ENCODE results near the gene HOXC9.

Gene HOXC9

GRCh38 chr12:53956251-53956887 lies 43.6 kb upstream of the HOXC9 start:
- peaks cover 99% of the 10 kb centered on the region for H3K27me3 ChIP-seq (ENCODE audit: insufficient read depth, low read length)
- H3K4me3 ChIP-seq (ENCODE audit: low read length), result no peak overlapping the region
- H3K36me3 ChIP-seq (ENCODE audit: insufficient read depth, low read length), result no peaks in the 10 kb centered on the region
- H3K9me3 ChIP-seq (ENCODE audit: low read length), result peaks cover 4% of the 10 kb centered on the region
- no peak overlapping the region for H2AFZ ChIP-seq (ENCODE audit: low read depth, low read length)
- H3K4me1 ChIP-seq (ENCODE audit: insufficient read depth, low read length), result no peaks in the 10 kb centered on the region

GRCh38 chr12:53956914-53957536 lies 42.9 kb upstream of the HOXC9 start:
- H3K4me1 ChIP-seq (ENCODE audit: insufficient read depth, low read length), result no peaks in the 10 kb centered on the region
- H3K36me3 ChIP-seq (ENCODE audit: insufficient read depth, low read length), result no peaks in the 10 kb centered on the region
- peaks cover 99% of the 10 kb centered on the region for H3K27me3 ChIP-seq (ENCODE audit: insufficient read depth, low read length)
- H3K9me3 ChIP-seq (ENCODE audit: low read length), result peaks cover 4% of the 10 kb centered on the region
- no peak overlapping the region for H2AFZ ChIP-seq (ENCODE audit: low read depth, low read length)
- H3K4me3 ChIP-seq (ENCODE audit: low read length), result no peak overlapping the region

GRCh38 chr12:53958128-53958527 lies 41.8 kb upstream of the HOXC9 start:
- H2AFZ ChIP-seq (ENCODE audit: low read depth, low read length), result no peak overlapping the region
- H3K9me3 ChIP-seq (ENCODE audit: low read length), result peaks cover 4% of the 10 kb centered on the region
- no peak overlapping the region for H3K4me3 ChIP-seq (ENCODE audit: low read length)
- H3K4me1 ChIP-seq (ENCODE audit: insufficient read depth, low read length), result no peaks in the 10 kb centered on the region
- H3K36me3 ChIP-seq (ENCODE audit: insufficient read depth, low read length), result no peaks in the 10 kb centered on the region
- H3K27me3 ChIP-seq (ENCODE audit: insufficient read depth, low read length), result peaks cover 99% of the 10 kb centered on the region

GRCh38 chr12:53959314-53959713 lies 40.6 kb upstream of the HOXC9 start:
- no peaks in the 10 kb centered on the region for H3K36me3 ChIP-seq (ENCODE audit: insufficient read depth, low read length)
- no peak overlapping the region for H2AFZ ChIP-seq (ENCODE audit: low read depth, low read length)
- H3K4me1 ChIP-seq (ENCODE audit: insufficient read depth, low read length), result no peaks in the 10 kb centered on the region
- peaks cover 4% of the 10 kb centered on the region for H3K9me3 ChIP-seq (ENCODE audit: low read length)
- peaks cover 99% of the 10 kb centered on the region for H3K27me3 ChIP-seq (ENCODE audit: insufficient read depth, low read length)
- H3K4me3 ChIP-seq (ENCODE audit: low read length), result no peak overlapping the region

- Histone ChIP-seq H2AFZ (ENCODE audit: low read depth, low read length) (no peak overlapping the region), H3K4me1 (ENCODE audit: insufficient read depth, low read length) (no peaks in the 10 kb centered on the region), H3K9me3 (ENCODE audit: low read length) (peaks cover 2% of the 10 kb centered on the region), H3K36me3 (ENCODE audit: insufficient read depth, low read length) (no peaks in the 10 kb centered on the region), H3K27me3 (ENCODE audit: insufficient read depth, low read length) (peaks cover 99% of the 10 kb centered on the region), H3K4me3 (ENCODE audit: low read length) (no peak overlapping the region)
Measured at GRCh38 chr12:53960187-53961024, 39.6 kb upstream of the HOXC9 start.

GRCh38 chr12:53961025-53961761 lies 38.8 kb upstream of the HOXC9 start:
- peaks cover 1% of the 10 kb centered on the region for H3K4me1 ChIP-seq (ENCODE audit: insufficient read depth, low read length)
- H3K4me3 ChIP-seq (ENCODE audit: low read length), result no peak overlapping the region
- H3K9me3 ChIP-seq (ENCODE audit: low read length), result peaks cover 2% of the 10 kb centered on the region
- H2AFZ ChIP-seq (ENCODE audit: low read depth, low read length), result no peak overlapping the region
- peaks cover 99% of the 10 kb centered on the region for H3K27me3 ChIP-seq (ENCODE audit: insufficient read depth, low read length)
- no peaks in the 10 kb centered on the region for H3K36me3 ChIP-seq (ENCODE audit: insufficient read depth, low read length)

- Histone ChIP-seq H2AFZ (ENCODE audit: low read depth, low read length) (no peak overlapping the region), H3K4me3 (ENCODE audit: low read length) (no peak overlapping the region), H3K9me3 (ENCODE audit: low read length) (peaks cover 2% of the 10 kb centered on the region), H3K36me3 (ENCODE audit: insufficient read depth, low read length) (no peaks in the 10 kb centered on the region), H3K27me3 (ENCODE audit: insufficient read depth, low read length) (peaks cover 99% of the 10 kb centered on the region), H3K4me1 (ENCODE audit: insufficient read depth, low read length) (peaks cover 5% of the 10 kb centered on the region)
Measured at GRCh38 chr12:53963005-53963404, 37.0 kb upstream of the HOXC9 start.

- peaks cover 5% of the 10 kb centered on the region for H3K4me1 ChIP-seq (ENCODE audit: insufficient read depth, low read length)
- H3K9me3 ChIP-seq (ENCODE audit: low read length), result peaks cover 2% of the 10 kb centered on the region
- H3K4me3 ChIP-seq (ENCODE audit: low read length), result no peak overlapping the region
- H3K36me3 ChIP-seq (ENCODE audit: insufficient read depth, low read length), result no peaks in the 10 kb centered on the region
- H2AFZ ChIP-seq (ENCODE audit: low read depth, low read length), result no peak overlapping the region
- H3K27me3 ChIP-seq (ENCODE audit: insufficient read depth, low read length), result peaks cover 99% of the 10 kb centered on the region
Measured at GRCh38 chr12:53963434-53964314, 36.3 kb upstream of the HOXC9 start.

- Histone ChIP-seq H3K4me3 (ENCODE audit: low read length) (no peak overlapping the region), H3K4me1 (ENCODE audit: insufficient read depth, low read length) (peaks cover 5% of the 10 kb centered on the region), H3K27me3 (ENCODE audit: insufficient read depth, low read length) (peaks cover 100% of the 10 kb centered on the region), H2AFZ (ENCODE audit: low read depth, low read length) (no peak overlapping the region), H3K36me3 (ENCODE audit: insufficient read depth, low read length) (no peaks in the 10 kb centered on the region), H3K9me3 (ENCODE audit: low read length) (peaks cover under 1% of the 10 kb centered on the region)
Measured at GRCh38 chr12:53964315-53964713, 35.6 kb upstream of the HOXC9 start.

GRCh38 chr12:53965281-53966084 lies 34.5 kb upstream of the HOXC9 start:
- Histone ChIP-seq H3K4me3 (ENCODE audit: low read length) (no peak overlapping the region), H3K4me1 (ENCODE audit: insufficient read depth, low read length) (peaks cover 5% of the 10 kb centered on the region)

GRCh38 chr12:53966085-53966384 lies 33.9 kb upstream of the HOXC9 start:
- Histone ChIP-seq H3K27me3 (ENCODE audit: insufficient read depth, low read length) (peaks cover 100% of the 10 kb centered on the region), H3K36me3 (ENCODE audit: insufficient read depth, low read length) (no peaks in the 10 kb centered on the region), H2AFZ (ENCODE audit: low read depth, low read length) (no peak overlapping the region), H3K9me3 (ENCODE audit: low read length) (no peaks in the 10 kb centered on the region), H3K4me1 (ENCODE audit: insufficient read depth, low read length) (peaks cover 5% of the 10 kb centered on the region), H3K4me3 (ENCODE audit: low read length) (no peak overlapping the region)

More at GRCh38 chr12:53965281-53966084, 34.5 kb upstream of the HOXC9 start:
- no peaks in the 10 kb centered on the region for H3K9me3 ChIP-seq (ENCODE audit: low read length)
- no peak overlapping the region for H2AFZ ChIP-seq (ENCODE audit: low read depth, low read length)
- no peaks in the 10 kb centered on the region for H3K36me3 ChIP-seq (ENCODE audit: insufficient read depth, low read length)
- peaks cover 100% of the 10 kb centered on the region for H3K27me3 ChIP-seq (ENCODE audit: insufficient read depth, low read length)

Measured in neuron (in vitro differentiated cells).